ENCODE results near the gene BAIAP2. TPM values are rescaled to one million over a fixed set of nuclear protein-coding genes. Genes with fewer than 3 reads are reported as not detected.
A peak's percentile ranks its signal among the peaks of the same experiment; 100 is the strongest.

Gene BAIAP2
- total RNA-seq, 1 donor from 2014 or later: 48.7 TPM

GRCh38 chr17:81042606-81043005 lies 7.7 kb downstream of the BAIAP2 start:
- FAIRE-seq: no peak
- H3K4me3 ChIP-seq (ENCODE audit: low read depth, low read length): no peak overlapping the region
- no peaks in the 10 kb centered on the region for H3K27me3 ChIP-seq (ENCODE audit: control insufficient read depth, insufficient read depth, low read length)
- peaks cover 32% of the 10 kb centered on the region for H3K36me3 ChIP-seq (ENCODE audit: control insufficient read depth, insufficient read depth, low read length)
- TF ChIP-seq, protein P1, sequence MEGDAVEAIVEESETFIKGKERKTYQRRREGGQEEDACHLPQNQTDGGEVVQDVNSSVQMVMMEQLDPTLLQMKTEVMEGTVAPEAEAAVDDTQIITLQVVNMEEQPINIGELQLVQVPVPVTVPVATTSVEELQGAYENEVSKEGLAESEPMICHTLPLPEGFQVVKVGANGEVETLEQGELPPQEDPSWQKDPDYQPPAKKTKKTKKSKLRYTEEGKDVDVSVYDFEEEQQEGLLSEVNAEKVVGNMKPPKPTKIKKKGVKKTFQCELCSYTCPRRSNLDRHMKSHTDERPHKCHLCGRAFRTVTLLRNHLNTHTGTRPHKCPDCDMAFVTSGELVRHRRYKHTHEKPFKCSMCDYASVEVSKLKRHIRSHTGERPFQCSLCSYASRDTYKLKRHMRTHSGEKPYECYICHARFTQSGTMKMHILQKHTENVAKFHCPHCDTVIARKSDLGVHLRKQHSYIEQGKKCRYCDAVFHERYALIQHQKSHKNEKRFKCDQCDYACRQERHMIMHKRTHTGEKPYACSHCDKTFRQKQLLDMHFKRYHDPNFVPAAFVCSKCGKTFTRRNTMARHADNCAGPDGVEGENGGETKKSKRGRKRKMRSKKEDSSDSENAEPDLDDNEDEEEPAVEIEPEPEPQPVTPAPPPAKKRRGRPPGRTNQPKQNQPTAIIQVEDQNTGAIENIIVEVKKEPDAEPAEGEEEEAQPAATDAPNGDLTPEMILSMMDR (IDR thresholded peaks at IDR 0.05; ENCODE audit: insufficient read depth, low read length, severe bottlenecking): no peak
- no peak for DNase-seq (ENCODE audit: low read depth)

GRCh38 chr17:81043319-81043724 lies 8.4 kb downstream of the BAIAP2 start:
- TF ChIP-seq, protein P1 (IDR thresholded peaks at IDR 0.05; ENCODE audit: insufficient read depth, low read length, severe bottlenecking): no peak
- FAIRE-seq (no peak), DNase-seq (ENCODE audit: low read depth) (no peak)
- Histone ChIP-seq H3K36me3 (ENCODE audit: control insufficient read depth, insufficient read depth, low read length) (peaks cover 30% of the 10 kb centered on the region), H3K27me3 (ENCODE audit: control insufficient read depth, insufficient read depth, low read length) (no peaks in the 10 kb centered on the region), H3K4me3 (ENCODE audit: low read depth, low read length) (no peak overlapping the region)

DNA sequence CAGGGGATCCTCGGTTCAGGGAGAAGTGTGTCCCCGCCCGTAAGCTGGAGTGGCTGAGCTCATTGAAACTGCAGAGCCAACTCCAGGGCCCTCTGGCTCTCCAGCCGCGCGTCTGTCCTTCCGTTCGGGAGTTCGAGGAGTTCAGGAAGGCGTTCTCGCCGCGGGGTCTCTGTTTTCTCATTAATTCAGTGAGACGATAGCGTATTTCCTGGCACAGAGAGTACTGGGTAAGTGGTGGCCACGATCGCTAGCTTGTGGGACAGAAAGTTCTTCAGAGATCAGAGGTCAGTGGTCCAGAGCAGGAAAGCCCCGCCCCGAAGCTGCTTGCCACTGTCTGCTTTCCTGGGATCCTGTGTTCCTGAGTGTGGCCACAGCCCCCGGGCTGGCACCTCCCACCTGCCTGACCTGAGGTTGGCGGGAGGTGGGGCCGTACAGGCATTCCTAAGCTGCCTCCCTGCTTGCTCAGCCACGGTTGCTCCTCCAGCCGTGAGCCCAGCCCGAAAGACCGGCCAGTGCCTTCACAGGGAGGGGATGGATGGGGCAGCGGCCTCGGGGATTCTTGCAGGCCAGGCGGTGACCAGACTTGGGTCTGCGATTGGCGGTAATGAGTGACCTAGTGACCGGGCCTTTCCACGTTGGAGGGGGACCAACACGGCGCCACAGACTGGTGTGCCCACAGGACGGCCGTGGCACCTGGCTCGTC lies 8.9 kb downstream of the BAIAP2 start:
- FAIRE-seq: no peak
- Histone ChIP-seq H3K27me3 (ENCODE audit: control insufficient read depth, insufficient read depth, low read length) (no peaks in the 10 kb centered on the region), H3K36me3 (ENCODE audit: control insufficient read depth, insufficient read depth, low read length) (peaks cover 25% of the 10 kb centered on the region), H3K4me3 (ENCODE audit: low read depth, low read length) (no peak overlapping the region)
- DNase-seq (ENCODE audit: low read depth): peak; percentile 79
- TF ChIP-seq, protein P1 (IDR thresholded peaks at IDR 0.05; ENCODE audit: insufficient read depth, low read length, severe bottlenecking): no peak

- TF ChIP-seq, protein P1 (IDR thresholded peaks at IDR 0.05; ENCODE audit: insufficient read depth, low read length, severe bottlenecking): no peak
- H3K36me3 ChIP-seq (ENCODE audit: control insufficient read depth, insufficient read depth, low read length): peaks cover 21% of the 10 kb centered on the region
- H3K4me3 ChIP-seq (ENCODE audit: low read depth, low read length): no peak overlapping the region
- DNase-seq (ENCODE audit: low read depth) (no peak), FAIRE-seq (no peak)
- no peaks in the 10 kb centered on the region for H3K27me3 ChIP-seq (ENCODE audit: control insufficient read depth, insufficient read depth, low read length)
These were observed 9.4 kb downstream of the BAIAP2 start for GRCh38 chr17:81044428-81044763.

DNA sequence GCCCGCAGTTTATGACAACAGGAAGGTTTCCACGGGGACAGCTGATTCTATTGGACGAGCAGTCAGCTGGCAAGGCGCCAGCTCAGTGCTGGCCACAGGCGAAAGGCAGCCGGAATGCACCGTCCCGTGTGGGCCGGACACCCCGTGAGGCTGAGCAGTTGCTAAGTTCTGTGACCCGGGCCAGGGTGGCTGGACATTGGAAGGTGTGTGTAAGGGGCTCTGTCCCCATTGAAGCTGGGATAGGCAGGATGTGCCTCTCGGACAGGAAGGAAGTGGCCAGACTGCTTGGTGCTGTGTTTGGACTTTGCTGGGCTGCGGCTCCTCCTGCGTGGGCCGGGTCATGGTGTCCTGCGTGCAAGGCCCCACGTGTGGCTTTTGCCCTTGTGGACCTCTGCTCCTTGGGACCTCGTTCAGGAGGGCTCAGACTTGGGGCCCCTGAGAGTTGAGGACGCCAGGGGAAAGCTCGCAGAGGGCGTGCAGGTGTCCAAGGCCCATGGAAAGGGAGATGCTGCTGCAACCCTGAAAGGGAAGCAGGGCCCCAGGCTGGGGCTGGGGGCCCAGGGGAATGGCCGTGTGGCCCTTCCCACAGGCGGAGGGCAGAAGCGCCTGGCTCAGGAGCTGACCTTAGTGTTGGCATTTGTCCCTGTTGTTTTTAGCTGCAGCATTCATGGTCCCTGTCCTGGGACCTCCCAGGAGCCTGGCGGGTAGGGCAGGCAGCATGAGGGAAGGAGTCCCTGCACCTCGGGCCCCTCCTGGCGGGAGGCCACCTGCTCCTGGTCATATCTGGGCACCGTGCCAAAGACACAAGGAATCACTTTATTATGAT lies 10.0 kb downstream of the BAIAP2 start:
- H3K36me3 ChIP-seq (ENCODE audit: control insufficient read depth, insufficient read depth, low read length): peaks cover 19% of the 10 kb centered on the region
- no peak for DNase-seq (ENCODE audit: low read depth)

More for the DNA sequence above, 10.0 kb downstream of the BAIAP2 start:
- FAIRE-seq: no peak
- Histone ChIP-seq H3K27me3 (ENCODE audit: control insufficient read depth, insufficient read depth, low read length) (no peaks in the 10 kb centered on the region), H3K4me3 (ENCODE audit: low read depth, low read length) (no peak overlapping the region)
- TF ChIP-seq, protein P1 (IDR thresholded peaks at IDR 0.05; ENCODE audit: insufficient read depth, low read length, severe bottlenecking): no peak

Measured in bronchial epithelial cell (primary cell).